Measurements from ENCODE around the gene TGOLN2.
"Not testable (repeated sequence)": the region's sequence is repeated elsewhere in the genome, so short reads cannot be mapped to it uniquely, and the experiment has no call there.

TGOLN2 gene

DNA sequence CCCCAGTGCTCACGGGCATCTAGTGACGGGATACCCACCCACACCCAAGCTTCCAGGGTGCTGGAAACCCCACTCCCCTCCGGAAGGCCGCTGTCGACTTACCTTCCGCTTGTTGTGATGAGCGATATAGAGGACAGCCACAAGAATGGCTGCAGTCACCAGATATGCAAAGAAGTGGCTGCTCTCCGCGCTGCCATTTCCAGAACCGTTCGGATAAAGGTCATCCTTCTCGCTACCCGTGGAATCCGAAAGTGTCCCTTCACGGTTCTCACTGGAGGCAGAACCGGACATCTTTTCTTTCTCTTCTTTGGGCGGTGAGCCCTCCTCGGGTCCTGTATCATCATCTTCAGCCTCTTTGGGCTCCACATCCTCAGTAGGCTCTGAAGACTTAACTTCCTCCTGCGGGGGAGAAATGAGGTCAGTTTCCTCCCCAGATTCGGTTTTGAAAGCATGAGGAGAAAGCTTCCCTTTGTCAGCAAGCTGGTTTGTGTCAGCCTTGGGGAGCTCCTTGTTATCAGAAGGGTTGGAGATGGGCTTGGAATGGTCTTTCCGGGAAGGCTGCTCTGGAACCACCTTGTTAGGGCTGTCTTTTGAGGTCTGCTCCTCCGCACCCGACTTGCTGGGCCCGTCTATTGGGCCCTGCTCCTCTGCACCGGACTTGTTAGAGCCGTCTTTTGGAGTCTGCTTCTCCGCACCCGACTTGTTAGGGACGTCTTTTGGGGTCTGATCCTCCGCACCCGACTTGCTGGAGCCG is 1.2 kb downstream of the TGOLN2 start:
- peak; percentile 73 to 76 for DNase-seq
- TF ChIP-seq POLR2A (IDR thresholded peaks at IDR 0.05; ENCODE audit: low read length) (peak; percentile 26), GATA1 (IDR thresholded peaks at IDR 0.05; ENCODE audit: low read depth, low read length) (no peak)

DNA sequence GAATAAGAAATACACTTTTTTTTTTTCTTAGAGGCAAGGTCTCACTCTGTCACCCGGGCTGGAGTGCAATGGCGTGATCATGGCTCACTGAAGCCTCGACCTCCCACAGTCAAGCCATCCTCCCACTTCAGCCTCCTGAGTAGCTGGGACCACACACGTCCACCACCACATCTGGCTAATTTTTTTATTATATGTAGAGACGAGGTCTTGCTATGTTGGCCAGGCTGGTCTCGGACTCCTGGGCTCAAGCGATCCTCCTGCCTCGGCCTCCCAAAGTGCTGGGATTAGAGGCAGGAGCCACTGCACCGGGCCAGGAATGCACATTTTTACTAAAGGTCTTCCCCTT is 2.4 kb downstream of the TGOLN2 start:
- DNase-seq, result no peak
- TF ChIP-seq GATA1 (IDR thresholded peaks at IDR 0.05; ENCODE audit: low read depth, low read length) (no peak), POLR2A (IDR thresholded peaks at IDR 0.05; ENCODE audit: low read length) (no peak)

DNA sequence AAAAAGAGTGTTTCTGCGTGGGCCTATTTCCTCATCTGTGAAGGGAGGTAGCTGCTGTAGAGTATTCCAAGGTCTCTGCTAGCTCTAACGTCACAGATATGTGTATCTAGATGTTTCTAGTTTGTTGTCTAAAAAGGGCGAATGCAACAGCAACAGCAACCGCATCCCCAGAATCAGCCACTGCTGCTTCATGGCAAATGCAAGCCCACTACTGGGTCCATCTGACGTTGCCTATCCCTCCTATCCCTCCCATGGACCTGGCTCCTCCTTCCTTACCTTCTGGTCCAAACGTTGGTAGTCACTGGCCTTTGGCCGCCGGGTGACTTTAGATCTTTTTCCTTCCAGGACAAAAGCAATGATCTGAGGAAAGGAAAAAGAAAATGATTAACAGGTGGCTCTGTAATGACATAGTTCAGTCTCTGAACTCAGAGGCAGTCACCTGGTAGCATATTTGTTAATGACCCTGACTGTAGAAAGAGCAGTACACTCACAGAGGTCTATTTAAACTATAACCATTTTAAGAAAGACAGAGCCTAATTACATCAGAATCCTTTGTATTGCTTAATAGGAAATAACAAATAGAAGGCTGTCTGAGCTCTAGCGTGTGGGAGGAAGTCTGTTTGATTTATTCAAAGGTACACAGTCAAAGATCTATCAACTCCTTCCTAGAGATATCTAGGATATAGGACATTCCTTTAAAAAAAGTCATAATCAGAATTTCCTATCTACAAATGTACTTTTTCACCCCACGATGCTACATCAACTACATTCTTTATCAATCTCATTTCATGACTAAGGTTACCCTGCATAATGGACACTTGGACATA is 2.9 kb downstream of the TGOLN2 start:
- TF ChIP-seq POLR2A (IDR thresholded peaks at IDR 0.05; ENCODE audit: low read length) (no peak), GATA1 (IDR thresholded peaks at IDR 0.05; ENCODE audit: low read depth, low read length) (no peak)
- peak in 1 of 2 experiments; percentile 13 for DNase-seq

DNA sequence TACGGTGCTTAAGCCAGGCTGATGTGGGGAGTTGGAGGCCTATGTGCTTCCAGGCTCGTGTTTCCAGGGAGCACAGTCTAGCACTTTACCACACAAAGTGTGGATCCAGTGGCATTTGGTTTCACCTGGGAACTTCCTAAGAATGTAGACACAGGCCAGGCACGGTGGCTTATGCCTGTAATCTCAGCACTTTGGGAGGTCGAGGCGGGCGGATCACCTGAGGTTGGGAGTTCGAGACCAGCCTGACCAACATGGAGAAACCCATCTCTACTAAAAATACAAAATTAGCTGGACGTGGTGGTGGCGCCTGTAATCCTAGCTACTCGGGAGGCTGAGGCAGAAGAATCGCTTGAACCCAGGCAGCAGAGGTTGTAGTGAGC is 3.8 kb downstream of the TGOLN2 start:
- not testable (repeated sequence) for DNase-seq

DNA sequence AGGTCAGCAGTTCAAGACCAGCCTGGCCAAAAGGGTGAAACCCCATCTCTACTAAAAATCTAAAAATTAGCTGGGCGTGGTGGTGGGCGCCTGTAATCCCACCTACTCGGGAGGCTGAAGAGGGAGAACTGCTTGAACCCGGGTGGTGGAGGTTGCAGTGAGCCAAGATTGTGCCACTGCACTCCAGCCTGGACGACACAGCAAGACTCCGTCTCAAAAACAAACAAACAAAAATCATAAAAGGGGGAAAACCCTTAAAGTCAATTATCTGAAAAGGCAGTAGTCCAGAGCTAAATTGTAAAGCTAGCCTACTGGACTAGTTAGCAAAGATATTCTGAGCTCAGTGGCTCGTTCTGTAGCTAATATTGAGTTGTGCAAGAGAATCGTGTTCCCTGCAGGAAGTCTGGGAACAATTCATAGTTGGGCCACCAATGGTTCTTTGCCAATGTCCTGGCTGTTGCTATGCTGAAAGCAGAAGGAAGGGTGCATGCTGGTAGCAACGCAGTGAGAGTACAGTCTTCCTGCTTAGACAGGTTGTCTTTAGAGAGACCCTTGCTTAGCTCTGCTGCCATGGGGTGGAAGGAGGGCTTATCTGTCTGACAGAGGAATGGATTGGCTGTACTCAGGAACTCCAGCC is 4.3 kb downstream of the TGOLN2 start:
- DNase-seq, result no peak
- TF ChIP-seq GATA1 (IDR thresholded peaks at IDR 0.05; ENCODE audit: low read depth, low read length) (no peak), POLR2A (IDR thresholded peaks at IDR 0.05; ENCODE audit: low read length) (no peak)

DNA sequence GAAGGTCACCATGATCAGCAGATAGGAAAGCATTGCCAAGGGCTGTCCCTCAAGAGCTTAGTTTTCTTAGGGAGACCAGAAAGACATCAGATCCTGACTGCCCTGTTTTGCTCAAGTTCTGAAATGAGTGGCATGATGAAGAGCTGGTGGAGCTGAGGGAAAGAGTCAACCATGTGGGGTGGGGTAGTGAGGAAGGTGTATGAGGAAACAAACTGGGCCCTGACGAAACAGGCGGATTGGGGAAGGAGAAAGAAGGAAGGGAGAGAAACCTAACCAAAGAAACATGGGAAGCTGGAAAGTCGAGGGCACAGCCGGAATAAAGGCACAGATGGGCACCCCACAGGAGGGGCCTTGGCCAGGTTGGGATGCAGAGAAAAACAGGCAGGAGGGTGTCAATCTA is 8.0 kb downstream of the TGOLN2 start:
- TF ChIP-seq GATA1 (IDR thresholded peaks at IDR 0.05; ENCODE audit: low read depth, low read length) (no peak), POLR2A (IDR thresholded peaks at IDR 0.05; ENCODE audit: low read length) (no peak)
- DNase-seq, result no peak

DNA sequence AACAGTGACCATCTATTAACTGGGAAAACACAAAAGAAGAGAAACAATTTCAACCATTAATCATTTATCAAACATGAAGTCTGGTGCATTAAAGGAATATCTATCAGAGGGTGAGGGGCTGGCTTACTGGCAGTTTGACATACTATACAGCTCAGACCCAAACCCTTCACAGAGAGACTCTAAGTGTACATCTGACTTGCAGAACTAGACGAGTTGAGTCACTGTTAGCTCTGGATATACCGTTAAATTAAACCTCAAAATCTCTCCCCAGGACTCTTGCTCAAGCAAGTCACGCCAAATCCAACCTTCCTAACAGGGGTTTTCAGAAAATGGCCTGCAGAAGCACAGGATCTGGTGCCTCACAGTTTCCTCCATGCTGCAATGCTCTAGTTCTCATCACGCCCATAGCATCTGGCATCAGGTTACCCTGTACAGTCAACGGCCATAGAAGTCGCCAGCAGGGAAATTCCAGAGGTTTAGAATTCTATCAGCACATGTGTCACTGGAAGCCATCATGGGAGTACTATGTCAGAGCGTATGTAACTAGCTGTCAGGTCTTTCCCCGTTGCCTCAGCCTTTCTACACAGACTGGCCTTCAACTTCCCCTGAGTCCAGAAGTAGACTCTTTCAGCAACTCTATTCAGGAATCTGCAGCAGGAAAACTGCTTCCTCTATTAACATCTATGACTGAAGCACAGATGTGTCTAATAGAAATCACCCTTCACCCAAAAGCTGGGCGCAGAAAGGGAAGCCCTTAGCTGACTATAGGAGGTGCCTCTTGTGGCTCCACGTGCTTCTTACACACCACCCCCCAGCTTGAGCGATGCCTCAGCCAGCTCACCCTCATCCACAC is 9.3 kb downstream of the TGOLN2 start:
- TF ChIP-seq POLR2A (IDR thresholded peaks at IDR 0.05; ENCODE audit: low read length), result no peak
- no peak for TF ChIP-seq GATA1 (IDR thresholded peaks at IDR 0.05; ENCODE audit: low read depth, low read length)
- DNase-seq, result no peak

DNA sequence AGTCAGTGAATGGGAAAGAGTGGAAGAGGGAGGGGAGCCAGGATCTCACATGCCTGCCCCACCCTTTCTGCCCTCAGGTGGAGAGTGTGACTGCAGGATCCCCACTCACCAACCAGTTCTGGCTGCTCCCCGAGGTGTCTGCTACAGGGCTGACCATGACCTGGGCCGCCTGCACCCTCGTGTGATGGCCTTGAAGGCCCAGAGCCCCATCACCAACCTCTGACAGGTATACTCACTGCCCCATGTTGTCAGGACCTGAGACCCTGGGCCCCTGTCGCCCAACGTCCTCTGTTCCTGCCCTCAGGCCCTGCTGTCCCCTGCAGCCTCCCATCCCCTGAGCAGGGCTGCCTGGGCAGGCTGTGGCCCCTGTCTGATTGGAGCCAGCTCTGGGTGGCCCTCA is 11.9 kb downstream of the TGOLN2 start:
- DNase-seq, result not testable (repeated sequence)

DNA sequence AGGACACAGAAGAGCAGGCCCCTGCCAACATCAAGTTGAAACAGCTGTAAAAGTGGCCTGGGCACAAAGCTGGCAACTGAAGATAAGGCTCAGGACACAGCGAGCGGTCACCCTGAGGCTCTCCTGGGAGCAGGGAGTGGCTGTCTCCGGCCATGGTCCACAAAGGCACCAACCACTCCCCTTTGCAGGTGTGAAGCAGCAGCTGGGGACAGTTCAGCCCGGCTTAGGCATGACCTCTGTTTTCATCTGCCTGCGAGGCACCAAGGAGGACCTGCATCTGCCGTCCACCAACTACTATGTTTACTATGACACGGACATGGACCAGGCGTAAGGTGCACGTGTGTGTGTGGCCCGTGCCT is 12.9 kb downstream of the TGOLN2 start:
- DNase-seq, result peak in 1 of 2 experiments; percentile 22
- TF ChIP-seq GATA1 (IDR thresholded peaks at IDR 0.05; ENCODE audit: low read depth, low read length) (no peak), POLR2A (IDR thresholded peaks at IDR 0.05; ENCODE audit: low read length) (no peak)

DNA sequence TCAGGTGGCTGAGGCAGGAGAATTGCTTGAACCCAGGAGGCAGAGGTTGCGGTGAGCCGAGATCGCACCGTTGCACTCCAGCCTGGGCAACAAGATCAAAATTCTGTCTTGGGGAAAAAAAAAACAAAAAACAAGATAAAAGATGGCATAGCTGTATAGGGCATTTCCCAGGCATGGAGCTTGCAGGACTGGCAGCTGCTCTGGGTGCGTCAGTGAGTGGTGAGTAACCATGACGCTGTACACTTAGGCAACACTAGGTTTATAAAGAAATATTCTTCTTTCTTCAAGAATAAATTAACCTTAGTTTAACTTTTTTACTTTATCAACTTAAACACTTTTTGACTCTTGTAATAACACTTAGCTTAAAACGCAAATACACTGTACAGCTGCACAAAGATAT is 15.4 kb downstream of the TGOLN2 start:
- DNase-seq, result no peak
- no peak for TF ChIP-seq GATA1 (IDR thresholded peaks at IDR 0.05; ENCODE audit: low read depth, low read length)
- TF ChIP-seq POLR2A (IDR thresholded peaks at IDR 0.05; ENCODE audit: low read length), result no peak

DNA sequence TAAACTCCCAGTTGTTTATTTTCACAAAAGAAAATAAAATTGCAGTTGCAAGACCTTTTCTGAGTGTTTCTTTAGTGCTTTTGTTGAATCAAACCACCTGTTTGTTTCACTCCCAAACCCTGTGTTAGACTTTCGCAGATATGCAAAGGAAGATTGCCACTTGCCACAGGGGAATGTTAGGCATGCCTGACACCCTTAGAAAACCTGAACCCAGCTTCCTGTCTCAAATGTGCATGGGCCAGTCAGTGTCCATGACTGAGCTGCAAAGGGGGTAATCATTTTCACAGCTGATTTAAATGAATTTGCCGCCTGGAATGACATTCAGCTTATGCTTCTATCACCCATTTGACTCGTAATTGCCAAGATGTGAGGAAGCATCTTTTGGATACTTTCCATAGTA is 17.5 kb downstream of the TGOLN2 start:
- no peak for DNase-seq
- TF ChIP-seq GATA1 (IDR thresholded peaks at IDR 0.05; ENCODE audit: low read depth, low read length), result no peak
- no peak for TF ChIP-seq POLR2A (IDR thresholded peaks at IDR 0.05; ENCODE audit: low read length)

DNA sequence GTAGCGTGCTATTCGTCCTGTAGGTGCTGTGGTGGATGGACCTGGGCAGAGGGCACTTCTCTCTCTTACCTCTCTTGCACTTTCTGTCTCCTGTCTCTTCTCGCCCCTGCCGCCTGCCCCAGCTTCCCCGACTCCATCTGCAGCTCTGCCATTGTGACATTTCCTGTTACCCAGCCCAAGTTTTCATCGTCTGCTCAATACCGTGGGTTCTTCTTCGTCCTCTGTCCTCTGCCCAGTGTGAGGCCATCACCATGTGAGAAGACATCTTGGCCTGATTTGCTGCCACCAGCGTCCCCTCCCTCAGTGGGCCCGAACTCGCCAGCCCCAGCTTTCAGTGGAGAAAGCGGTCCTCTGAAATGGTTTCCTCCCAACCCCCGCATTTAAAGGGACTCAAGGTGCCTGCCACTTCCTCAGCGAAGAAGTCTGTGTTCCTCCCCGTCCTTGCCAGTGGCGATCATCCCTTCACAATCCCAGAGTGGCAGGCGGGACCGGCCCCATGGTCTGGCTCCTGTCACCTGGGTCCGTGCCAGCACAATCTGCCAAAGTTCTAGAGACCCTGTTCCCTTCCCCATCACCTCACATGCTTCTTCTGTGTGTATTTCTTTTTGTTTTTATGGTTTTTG is 18.0 kb downstream of the TGOLN2 start:
- TF ChIP-seq POLR2A (IDR thresholded peaks at IDR 0.05; ENCODE audit: low read length), result no peak
- no peak for TF ChIP-seq GATA1 (IDR thresholded peaks at IDR 0.05; ENCODE audit: low read depth, low read length)
- no peak for DNase-seq

DNA sequence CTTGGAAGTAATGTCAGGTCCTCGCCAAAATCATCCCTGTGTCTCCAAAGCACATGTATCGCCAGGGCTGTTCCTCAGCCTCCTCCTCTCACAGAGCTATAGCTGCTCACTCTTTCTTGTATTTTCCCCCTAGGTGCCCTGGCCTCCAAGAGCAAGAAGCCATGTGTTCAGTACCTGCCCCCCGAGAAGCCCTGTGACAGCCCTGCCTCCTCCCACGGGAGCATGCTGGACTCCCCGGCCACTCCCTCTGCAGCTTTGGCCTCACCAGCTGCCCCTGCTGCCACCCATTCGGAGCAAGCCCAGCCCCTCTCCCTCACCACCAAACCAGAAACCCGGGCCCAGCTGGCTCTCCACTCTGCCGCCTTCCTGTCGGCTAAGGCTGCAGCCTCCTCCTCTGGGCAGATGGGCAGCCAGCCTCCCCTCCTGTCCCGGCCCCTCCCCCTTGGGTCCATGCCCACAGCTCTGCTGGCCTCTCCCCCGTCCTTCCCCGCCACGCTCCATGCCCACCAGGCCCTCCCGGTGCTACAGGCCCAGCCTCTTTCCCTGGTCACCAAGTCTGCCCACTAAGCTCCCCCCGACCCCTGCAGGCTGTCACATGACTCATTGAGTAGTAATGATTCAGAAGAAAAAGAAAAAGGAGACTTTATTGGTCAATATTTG is 18.8 kb downstream of the TGOLN2 start:
- DNase-seq, result no peak
- TF ChIP-seq GATA1 (IDR thresholded peaks at IDR 0.05; ENCODE audit: low read depth, low read length), result no peak
- TF ChIP-seq POLR2A (IDR thresholded peaks at IDR 0.05; ENCODE audit: low read length), result no peak

Data from erythroblast (primary cell).